T follicular helper cell (primary cell): ENCODE data around the gene NDUFS8.

Experiments
- DNase-seq: peaks from one replicate; pipeline ENCODE4 v3.0.0-alpha.2; 2020; ENCODE audit warnings: low read depth

NDUFS8 gene

GRCh38 chr11:68015467-68015866 is 15.0 kb upstream of the NDUFS8 start:
- DNase-seq = no peak

- no peak for DNase-seq
These were observed 14.1 kb upstream of the NDUFS8 start for GRCh38 chr11:68016161-68016903.

GRCh38 chr11:68016904-68017817 is 13.3 kb upstream of the NDUFS8 start:
- DNase-seq = no peak

- DNase-seq = no peak
These were observed 12.3 kb upstream of the NDUFS8 start for GRCh38 chr11:68017980-68018729.

- no peak for DNase-seq
These were observed 11.7 kb upstream of the NDUFS8 start for GRCh38 chr11:68018730-68019190.

- DNase-seq = no peak
These were observed 11.0 kb upstream of the NDUFS8 start for GRCh38 chr11:68019486-68019885.

GRCh38 chr11:68020575-68020974 is 9.9 kb upstream of the NDUFS8 start:
- no peak for DNase-seq

GRCh38 chr11:68021167-68021787 is 9.2 kb upstream of the NDUFS8 start:
- DNase-seq = no peak

- no peak for DNase-seq
These were observed 8.0 kb upstream of the NDUFS8 start for GRCh38 chr11:68022531-68022930.

- no peak for DNase-seq
These were observed 6.0 kb upstream of the NDUFS8 start for GRCh38 chr11:68024508-68024907.

GRCh38 chr11:68025047-68025446 is 5.4 kb upstream of the NDUFS8 start:
- no peak for DNase-seq

- DNase-seq = no peak
These were observed 3.9 kb upstream of the NDUFS8 start for GRCh38 chr11:68026391-68027105.

- no peak for DNase-seq
These were observed 2.8 kb upstream of the NDUFS8 start for GRCh38 chr11:68027667-68028066.

GRCh38 chr11:68028802-68029545 is 1.5 kb upstream of the NDUFS8 start:
- DNase-seq = no peak

- no peak for DNase-seq
These were observed 623 bp downstream of the NDUFS8 start for GRCh38 chr11:68031144-68031464.

GRCh38 chr11:68032003-68032402 is 1.5 kb downstream of the NDUFS8 start:
- no peak for DNase-seq

- DNase-seq = no peak
These were observed 2.7 kb downstream of the NDUFS8 start for GRCh38 chr11:68032997-68033707.

- no peak for DNase-seq
These were observed 3.2 kb downstream of the NDUFS8 start for GRCh38 chr11:68033708-68034045.

GRCh38 chr11:68035266-68035876 is 4.9 kb downstream of the NDUFS8 start:
- DNase-seq = no peak
